ENCODE measurements around the gene AAK1.
A peak's percentile ranks its signal among the peaks of the same experiment; 100 is the strongest.

AAK1 gene

GRCh38 chr2:69619725-69620124 is 23.8 kb downstream of the AAK1 start:
- H3K4me3 ChIP-seq, result peak overlapping the region in 8 of 10 experiments; percentile 2 to 48 (median 28); a peak in 12 of 20 replicates
- peaks cover 55 to 82% (median 72%) of the 10 kb centered on the region in 10 experiments for H3K4me1 ChIP-seq
- no peaks in the 10 kb centered on the region for H3K27me3 ChIP-seq
- peak overlapping the region; percentile 75 to 94 (median 91) for H3K4me2 ChIP-seq
- H3K9ac ChIP-seq, result peak overlapping the region; percentile 22 to 64 (median 48); a peak in 19 of 22 replicates
- peaks cover 18 to 62% (median 39%) of the 10 kb centered on the region in 11 experiments for H3K36me3 ChIP-seq
- peak overlapping the region; percentile 5 to 56 (median 48); a peak in 19 of 22 replicates for H3K27ac ChIP-seq
- H4K20me1 ChIP-seq, result peaks cover 0 to 96% (median 22%) of the 10 kb centered on the region in 11 experiments; a peak in 12 of 22 replicates
- TF ChIP-seq Cebpa-rat (IDR thresholded peaks at IDR 0.05), result no peak
- peaks cover 14 to 50% (median 40%) of the 10 kb centered on the region in 11 experiments; a peak in 21 of 22 replicates for H3K9me3 ChIP-seq (replicated peaks in 1 of 11)

- Histone ChIP-seq H3K9me3 (replicated peaks in 1 of 11) (peaks cover 25 to 52% (median 44%) of the 10 kb centered on the region in 11 experiments), H4K20me1 (peaks cover 0 to 95% (median 22%) of the 10 kb centered on the region in 11 experiments; a peak in 12 of 22 replicates), H3K36me3 (peaks cover 30 to 62% (median 46%) of the 10 kb centered on the region in 11 experiments), H3K27me3 (no peaks in the 10 kb centered on the region), H3K27ac (0 out of 22 replicates have a peak overlapping the region, but pooled peaks of 1 of the 11 experiments have one; percentile 52), H3K4me3 (no peak overlapping the region), H3K4me2 (peak overlapping the region; percentile 75 to 94 (median 91)), H3K9ac (no peak overlapping the region), H3K4me1 (peaks cover 55 to 69% (median 62%) of the 10 kb centered on the region in 10 experiments)
- TF ChIP-seq Cebpa-rat (IDR thresholded peaks at IDR 0.05), result no peak
These were observed 25.2 kb downstream of the AAK1 start for GRCh38 chr2:69618362-69618761.

- peak overlapping the region in 8 of 11 experiments; percentile 17 to 60 (median 46); a peak in 10 of 22 replicates for H3K4me2 ChIP-seq
- H3K4me1 ChIP-seq, result peaks cover 55 to 65% (median 60%) of the 10 kb centered on the region in 10 experiments
These were observed 25.8 kb downstream of the AAK1 start for GRCh38 chr2:69617744-69618143.

GRCh38 chr2:69616755-69617154 is 26.8 kb downstream of the AAK1 start:
- Histone ChIP-seq H4K20me1 (peaks cover 0 to 100% (median 22%) of the 10 kb centered on the region in 11 experiments; a peak in 12 of 22 replicates), H3K4me3 (no peak overlapping the region), H3K9ac (no peak overlapping the region), H3K4me1 (peaks cover 51 to 61% (median 56%) of the 10 kb centered on the region in 10 experiments), H3K27ac (peak overlapping the region in 1 of 11 experiments; percentile 3; a peak in 1 of 22 replicates), H3K36me3 (peaks cover 38 to 61% (median 53%) of the 10 kb centered on the region in 11 experiments), H3K9me3 (replicated peaks in 1 of 11) (peaks cover 19 to 49% (median 40%) of the 10 kb centered on the region in 11 experiments), H3K27me3 (no peaks in the 10 kb centered on the region), H3K4me2 (peak overlapping the region; percentile 17 to 61 (median 49); a peak in 20 of 22 replicates)
- TF ChIP-seq Cebpa-rat (IDR thresholded peaks at IDR 0.05), result no peak

More at GRCh38 chr2:69617744-69618143, 25.8 kb downstream of the AAK1 start:
- Histone ChIP-seq H3K9ac (no peak overlapping the region), H3K27ac (no peak overlapping the region), H3K4me3 (no peak overlapping the region), H3K9me3 (replicated peaks in 1 of 11) (peaks cover 19 to 52% (median 44%) of the 10 kb centered on the region in 11 experiments), H3K36me3 (peaks cover 31 to 63% (median 46%) of the 10 kb centered on the region in 11 experiments), H3K27me3 (no peaks in the 10 kb centered on the region), H4K20me1 (peaks cover 0 to 98% (median 22%) of the 10 kb centered on the region in 11 experiments; a peak in 12 of 22 replicates)
- TF ChIP-seq Cebpa-rat (IDR thresholded peaks at IDR 0.05), result no peak

GRCh38 chr2:69615969-69616368 is 27.6 kb downstream of the AAK1 start:
- no peaks in the 10 kb centered on the region for H3K27me3 ChIP-seq
- H4K20me1 ChIP-seq, result peaks cover 0 to 100% (median 22%) of the 10 kb centered on the region in 11 experiments; a peak in 12 of 22 replicates

GRCh38 chr2:69615078-69615625 is 28.4 kb downstream of the AAK1 start:
- H3K9me3 ChIP-seq (replicated peaks in 1 of 11), result peaks cover 29 to 58% (median 51%) of the 10 kb centered on the region in 11 experiments
- no peak overlapping the region for H3K4me2 ChIP-seq
- H3K27me3 ChIP-seq, result no peaks in the 10 kb centered on the region
- H3K4me1 ChIP-seq, result peaks cover 35 to 45% (median 40%) of the 10 kb centered on the region in 10 experiments
- TF ChIP-seq Cebpa-rat (IDR thresholded peaks at IDR 0.05), result no peak
- no peak overlapping the region for H3K4me3 ChIP-seq
- H4K20me1 ChIP-seq, result peaks cover 0 to 96% (median 18%) of the 10 kb centered on the region in 11 experiments; a peak in 12 of 22 replicates
- H3K9ac ChIP-seq, result no peak overlapping the region
- H3K36me3 ChIP-seq, result peaks cover 45 to 74% (median 61%) of the 10 kb centered on the region in 11 experiments
- no peak overlapping the region for H3K27ac ChIP-seq

More at GRCh38 chr2:69615969-69616368, 27.6 kb downstream of the AAK1 start:
- Histone ChIP-seq H3K4me2 (peak overlapping the region in 5 of 11 experiments; percentile 20 to 61 (median 58); a peak in 7 of 22 replicates), H3K27ac (no peak overlapping the region), H3K9me3 (replicated peaks in 1 of 11) (peaks cover 22 to 50% (median 43%) of the 10 kb centered on the region in 11 experiments), H3K9ac (no peak overlapping the region), H3K4me3 (no peak overlapping the region), H3K36me3 (peaks cover 44 to 65% (median 55%) of the 10 kb centered on the region in 11 experiments), H3K4me1 (peaks cover 43 to 53% (median 48%) of the 10 kb centered on the region in 10 experiments)
- 0 out of 22 replicates have a peak, but pooled peaks of 2 of the 11 experiments have one; percentile 6 to 9 for TF ChIP-seq Cebpa-rat (IDR thresholded peaks at IDR 0.05)

- Histone ChIP-seq H3K27ac (no peak overlapping the region), H3K9ac (no peak overlapping the region), H3K36me3 (peaks cover 45 to 92% (median 71%) of the 10 kb centered on the region in 11 experiments), H3K4me2 (no peak overlapping the region), H3K9me3 (replicated peaks in 1 of 11) (peaks cover 36 to 71% (median 57%) of the 10 kb centered on the region in 11 experiments), H4K20me1 (peaks cover 0 to 89% (median 5%) of the 10 kb centered on the region in 11 experiments; a peak in 10 of 22 replicates), H3K4me1 (peaks cover 18 to 38% (median 27%) of the 10 kb centered on the region in 10 experiments), H3K4me3 (no peak overlapping the region), H3K27me3 (no peaks in the 10 kb centered on the region)
- no peak for TF ChIP-seq Cebpa-rat (IDR thresholded peaks at IDR 0.05)
These were observed 30.8 kb downstream of the AAK1 start for GRCh38 chr2:69612707-69613106.

GRCh38 chr2:69612200-69612599 is 31.3 kb downstream of the AAK1 start:
- Histone ChIP-seq H3K9me3 (replicated peaks in 1 of 11) (peaks cover 36 to 75% (median 62%) of the 10 kb centered on the region in 11 experiments), H3K4me2 (no peak overlapping the region), H3K27me3 (no peaks in the 10 kb centered on the region), H3K36me3 (peaks cover 45 to 92% (median 69%) of the 10 kb centered on the region in 11 experiments), H3K9ac (no peak overlapping the region), H3K4me1 (peaks cover 13 to 33% (median 25%) of the 10 kb centered on the region in 10 experiments), H3K27ac (no peak overlapping the region), H3K4me3 (no peak overlapping the region), H4K20me1 (peaks cover 0 to 89% (median 5%) of the 10 kb centered on the region in 11 experiments; a peak in 9 of 22 replicates)
- TF ChIP-seq Cebpa-rat (IDR thresholded peaks at IDR 0.05), result no peak
